ENCODE data around the gene RESP18.

Gene RESP18

DNA sequence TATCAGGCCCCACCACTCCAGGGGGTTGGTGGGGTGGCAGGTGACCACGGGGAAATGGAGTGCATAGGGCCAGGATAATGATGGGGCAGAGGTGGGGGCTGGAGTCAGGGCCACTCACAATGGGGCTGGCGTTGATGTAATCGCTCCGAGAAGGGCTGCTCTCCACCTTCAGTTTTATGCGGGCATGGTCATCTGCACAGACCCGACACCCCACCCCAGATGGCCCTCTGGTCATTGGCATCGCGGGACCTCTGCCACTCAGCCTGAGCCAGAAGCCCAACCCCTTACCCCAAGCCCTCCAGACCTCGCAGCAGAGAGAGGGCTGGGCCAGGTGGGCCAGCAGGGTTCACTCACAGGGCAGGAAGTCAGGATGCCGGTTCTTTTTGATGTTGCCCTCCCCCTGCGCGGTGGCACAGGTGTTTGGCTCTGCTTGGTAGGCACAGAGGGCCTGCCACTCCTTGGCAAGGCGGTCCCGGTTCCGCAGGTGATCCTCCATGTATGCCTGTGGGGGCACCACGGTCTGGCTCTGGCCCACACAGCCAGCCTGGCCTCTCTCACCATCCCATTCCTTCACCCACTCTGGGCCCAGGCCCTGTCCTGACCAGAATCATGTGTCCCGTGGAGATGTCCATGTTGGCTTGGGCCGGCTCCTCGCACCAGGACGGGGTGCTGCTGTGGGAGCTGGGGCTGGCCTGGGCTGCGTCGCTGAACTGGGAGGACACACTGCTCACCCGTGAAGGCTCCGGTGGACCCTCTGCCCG is 35.7 kb downstream of the RESP18 start:
- Histone ChIP-seq H3K9ac (ENCODE audit: low read length) (no peak overlapping the region), H3F3A (ENCODE audit: insufficient read depth, low read length) (peaks cover 10% of the 10 kb centered on the region; the same call in 1 of the 2 replicates), H4K20me1 (ENCODE audit: insufficient read depth, low read length) (no peaks in the 10 kb centered on the region), H2AFZ (ENCODE audit: low read length) (no peak overlapping the region), H3K79me2 (ENCODE audit: low read length) (no peaks in the 10 kb centered on the region), H3K4me2 (ENCODE audit: low read depth, low read length) (no peak overlapping the region), H3K27ac (ENCODE audit: low read length) (no peak overlapping the region), H3K9me3 (replicated peaks; ENCODE audit: insufficient read depth, low read length) (no peaks in the 10 kb centered on the region), H3K4me1 (ENCODE audit: low read length) (peaks cover 21% of the 10 kb centered on the region), H3K27me3 (replicated peaks; ENCODE audit: insufficient read depth, low read length) (peaks cover 30% of the 10 kb centered on the region), H3K4me3 (ENCODE audit: low read length) (no peak overlapping the region), H3K36me3 (replicated peaks; ENCODE audit: insufficient read depth, low read length) (no peaks in the 10 kb centered on the region), H3K9me2 (replicated peaks; ENCODE audit: insufficient read depth, low read length) (no peaks in the 10 kb centered on the region)
- DNase-seq = no peak
- TF ChIP-seq, protein P1, sequence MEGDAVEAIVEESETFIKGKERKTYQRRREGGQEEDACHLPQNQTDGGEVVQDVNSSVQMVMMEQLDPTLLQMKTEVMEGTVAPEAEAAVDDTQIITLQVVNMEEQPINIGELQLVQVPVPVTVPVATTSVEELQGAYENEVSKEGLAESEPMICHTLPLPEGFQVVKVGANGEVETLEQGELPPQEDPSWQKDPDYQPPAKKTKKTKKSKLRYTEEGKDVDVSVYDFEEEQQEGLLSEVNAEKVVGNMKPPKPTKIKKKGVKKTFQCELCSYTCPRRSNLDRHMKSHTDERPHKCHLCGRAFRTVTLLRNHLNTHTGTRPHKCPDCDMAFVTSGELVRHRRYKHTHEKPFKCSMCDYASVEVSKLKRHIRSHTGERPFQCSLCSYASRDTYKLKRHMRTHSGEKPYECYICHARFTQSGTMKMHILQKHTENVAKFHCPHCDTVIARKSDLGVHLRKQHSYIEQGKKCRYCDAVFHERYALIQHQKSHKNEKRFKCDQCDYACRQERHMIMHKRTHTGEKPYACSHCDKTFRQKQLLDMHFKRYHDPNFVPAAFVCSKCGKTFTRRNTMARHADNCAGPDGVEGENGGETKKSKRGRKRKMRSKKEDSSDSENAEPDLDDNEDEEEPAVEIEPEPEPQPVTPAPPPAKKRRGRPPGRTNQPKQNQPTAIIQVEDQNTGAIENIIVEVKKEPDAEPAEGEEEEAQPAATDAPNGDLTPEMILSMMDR (IDR thresholded peaks at IDR 0.05; ENCODE audit: low read length) = no peak
- no peak for TF ChIP-seq EZH2phosphoT487 (IDR thresholded peaks at IDR 0.05; ENCODE audit: low read length)
- no peak for TF ChIP-seq EZH2 (optimal IDR thresholded peaks at IDR 0.05; ENCODE audit: low read depth, low read length)

DNA sequence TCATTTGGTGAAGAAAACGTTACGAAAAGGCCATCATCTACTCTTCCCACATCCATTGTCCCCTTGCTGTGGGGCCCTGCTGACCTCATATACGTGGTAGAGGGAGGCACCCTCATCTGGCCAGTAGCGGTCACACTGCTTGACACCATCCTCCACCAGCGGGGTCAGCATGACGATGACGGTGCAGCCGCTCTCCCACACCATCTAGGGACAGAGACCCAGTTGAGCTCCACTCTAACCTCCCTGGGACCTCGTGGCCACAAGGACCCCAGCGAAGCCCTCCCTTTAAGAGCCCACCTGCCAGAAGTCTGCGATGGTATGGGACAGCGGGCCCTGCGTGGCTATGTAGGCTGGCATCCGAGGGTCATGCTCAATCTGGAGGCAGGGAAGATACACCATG is 36.4 kb downstream of the RESP18 start:
- no peak overlapping the region for H3K9ac ChIP-seq (ENCODE audit: low read length)
- TF ChIP-seq EZH2 (optimal IDR thresholded peaks at IDR 0.05; ENCODE audit: low read depth, low read length) (no peak), EZH2phosphoT487 (IDR thresholded peaks at IDR 0.05; ENCODE audit: low read length) (no peak)
- TF ChIP-seq, protein P1 (IDR thresholded peaks at IDR 0.05; ENCODE audit: low read length) = no peak
- peaks cover 21% of the 10 kb centered on the region for H3K4me1 ChIP-seq (ENCODE audit: low read length)
- no peak overlapping the region for H2AFZ ChIP-seq (ENCODE audit: low read length)
- H3K79me2 ChIP-seq (ENCODE audit: low read length) = no peaks in the 10 kb centered on the region
- H3K27ac ChIP-seq (ENCODE audit: low read length) = no peak overlapping the region
- peaks cover 10% of the 10 kb centered on the region; the same call in 1 of the 2 replicates for H3F3A ChIP-seq (ENCODE audit: insufficient read depth, low read length)
- no peak overlapping the region for H3K4me2 ChIP-seq (ENCODE audit: low read depth, low read length)
- H3K9me2 ChIP-seq (replicated peaks; ENCODE audit: insufficient read depth, low read length) = no peaks in the 10 kb centered on the region
- peaks cover 29% of the 10 kb centered on the region for H3K27me3 ChIP-seq (replicated peaks; ENCODE audit: insufficient read depth, low read length)
- H3K36me3 ChIP-seq (replicated peaks; ENCODE audit: insufficient read depth, low read length) = no peaks in the 10 kb centered on the region
- no peaks in the 10 kb centered on the region for H4K20me1 ChIP-seq (ENCODE audit: insufficient read depth, low read length)
- DNase-seq = no peak
- no peaks in the 10 kb centered on the region for H3K9me3 ChIP-seq (replicated peaks; ENCODE audit: insufficient read depth, low read length)
- H3K4me3 ChIP-seq (ENCODE audit: low read length) = no peak overlapping the region

DNA sequence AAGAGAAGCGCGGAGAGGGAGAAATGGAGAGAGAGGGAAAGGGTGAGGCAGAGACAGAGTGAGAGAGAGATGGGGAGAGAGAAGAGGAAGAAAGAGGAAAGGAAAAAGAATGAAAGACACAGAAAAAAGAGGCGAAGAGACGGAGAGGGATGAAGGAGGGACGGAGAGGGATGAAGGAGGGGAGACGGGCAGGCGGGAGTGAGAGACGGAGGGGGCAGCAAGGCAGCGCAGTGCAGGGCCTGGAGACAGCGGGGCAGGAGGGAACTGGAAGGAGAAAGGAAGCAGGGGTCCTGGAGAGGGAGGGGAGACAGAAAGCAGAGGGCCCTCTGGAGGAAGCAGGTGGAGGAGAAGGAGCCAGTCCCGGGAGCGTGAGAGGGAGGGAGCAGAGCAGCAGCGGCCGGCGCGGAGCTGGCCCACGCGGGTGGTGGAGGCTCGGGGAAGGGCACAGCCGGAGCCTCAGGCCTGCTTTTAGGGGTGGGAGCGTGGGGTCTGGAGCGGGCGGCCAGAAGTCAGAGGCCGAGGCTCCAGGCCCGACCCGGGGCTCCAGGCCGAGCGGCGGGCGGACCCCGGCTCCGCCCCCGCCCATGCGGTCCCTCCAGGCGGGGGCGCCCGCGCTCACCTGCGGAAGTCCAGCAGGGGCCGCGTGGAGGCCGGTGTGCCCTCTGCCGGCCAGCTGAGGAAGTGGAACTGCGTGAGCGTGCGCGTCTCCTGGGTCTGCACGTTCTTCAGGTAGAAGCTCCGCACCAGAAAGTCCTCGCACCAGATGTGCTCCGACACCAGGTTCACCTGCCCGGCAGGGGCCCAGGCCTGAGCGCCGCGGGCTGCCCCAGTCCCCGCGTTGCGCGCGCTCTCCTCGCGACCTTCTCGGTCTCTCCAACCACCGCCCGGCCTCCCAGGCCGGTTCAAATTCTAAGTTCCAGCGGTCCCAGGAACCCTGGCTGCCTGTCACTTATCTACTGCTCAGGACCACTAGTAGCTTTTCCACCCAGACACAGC is 37.9 kb downstream of the RESP18 start:
- H3K4me3 ChIP-seq (ENCODE audit: low read length) = peak overlapping the region; percentile 73
- H4K20me1 ChIP-seq (ENCODE audit: insufficient read depth, low read length) = no peaks in the 10 kb centered on the region
- no peaks in the 10 kb centered on the region for H3K9me2 ChIP-seq (replicated peaks; ENCODE audit: insufficient read depth, low read length)
- H3F3A ChIP-seq (ENCODE audit: insufficient read depth, low read length) = peaks cover 5% of the 10 kb centered on the region; the same call in 1 of the 2 replicates
- no peak overlapping the region for H3K27ac ChIP-seq (ENCODE audit: low read length)
- peak; percentile 94 for DNase-seq
- TF ChIP-seq, protein P1 (IDR thresholded peaks at IDR 0.05; ENCODE audit: low read length) = peak; percentile 96
- no peak for TF ChIP-seq EZH2 (optimal IDR thresholded peaks at IDR 0.05; ENCODE audit: low read depth, low read length)
- H3K4me1 ChIP-seq (ENCODE audit: low read length) = peaks cover 15% of the 10 kb centered on the region
- no peaks in the 10 kb centered on the region for H3K36me3 ChIP-seq (replicated peaks; ENCODE audit: insufficient read depth, low read length)
- no peaks in the 10 kb centered on the region for H3K79me2 ChIP-seq (ENCODE audit: low read length)
- H3K27me3 ChIP-seq (replicated peaks; ENCODE audit: insufficient read depth, low read length) = peaks cover 26% of the 10 kb centered on the region
- no peaks in the 10 kb centered on the region for H3K9me3 ChIP-seq (replicated peaks; ENCODE audit: insufficient read depth, low read length)
- peak overlapping the region; percentile 78 for H3K9ac ChIP-seq (ENCODE audit: low read length)
- peak overlapping the region; percentile 97 for H3K4me2 ChIP-seq (ENCODE audit: low read depth, low read length)
- H2AFZ ChIP-seq (ENCODE audit: low read length) = peak overlapping the region; percentile 90

All from MM.1S (cell line).